GF-D8 (cell line): ENCODE results near the gene ADAMTS14.
"Not testable (repeated sequence)": the region's sequence is repeated elsewhere in the genome, so short reads cannot be mapped to it uniquely, and the experiment has no call there.

Experiments
- DNase-seq: peaks from one replicate; lab custom pipeline; 2025; lab: John Stamatoyannopoulos, UW

Gene ADAMTS14, protein sequence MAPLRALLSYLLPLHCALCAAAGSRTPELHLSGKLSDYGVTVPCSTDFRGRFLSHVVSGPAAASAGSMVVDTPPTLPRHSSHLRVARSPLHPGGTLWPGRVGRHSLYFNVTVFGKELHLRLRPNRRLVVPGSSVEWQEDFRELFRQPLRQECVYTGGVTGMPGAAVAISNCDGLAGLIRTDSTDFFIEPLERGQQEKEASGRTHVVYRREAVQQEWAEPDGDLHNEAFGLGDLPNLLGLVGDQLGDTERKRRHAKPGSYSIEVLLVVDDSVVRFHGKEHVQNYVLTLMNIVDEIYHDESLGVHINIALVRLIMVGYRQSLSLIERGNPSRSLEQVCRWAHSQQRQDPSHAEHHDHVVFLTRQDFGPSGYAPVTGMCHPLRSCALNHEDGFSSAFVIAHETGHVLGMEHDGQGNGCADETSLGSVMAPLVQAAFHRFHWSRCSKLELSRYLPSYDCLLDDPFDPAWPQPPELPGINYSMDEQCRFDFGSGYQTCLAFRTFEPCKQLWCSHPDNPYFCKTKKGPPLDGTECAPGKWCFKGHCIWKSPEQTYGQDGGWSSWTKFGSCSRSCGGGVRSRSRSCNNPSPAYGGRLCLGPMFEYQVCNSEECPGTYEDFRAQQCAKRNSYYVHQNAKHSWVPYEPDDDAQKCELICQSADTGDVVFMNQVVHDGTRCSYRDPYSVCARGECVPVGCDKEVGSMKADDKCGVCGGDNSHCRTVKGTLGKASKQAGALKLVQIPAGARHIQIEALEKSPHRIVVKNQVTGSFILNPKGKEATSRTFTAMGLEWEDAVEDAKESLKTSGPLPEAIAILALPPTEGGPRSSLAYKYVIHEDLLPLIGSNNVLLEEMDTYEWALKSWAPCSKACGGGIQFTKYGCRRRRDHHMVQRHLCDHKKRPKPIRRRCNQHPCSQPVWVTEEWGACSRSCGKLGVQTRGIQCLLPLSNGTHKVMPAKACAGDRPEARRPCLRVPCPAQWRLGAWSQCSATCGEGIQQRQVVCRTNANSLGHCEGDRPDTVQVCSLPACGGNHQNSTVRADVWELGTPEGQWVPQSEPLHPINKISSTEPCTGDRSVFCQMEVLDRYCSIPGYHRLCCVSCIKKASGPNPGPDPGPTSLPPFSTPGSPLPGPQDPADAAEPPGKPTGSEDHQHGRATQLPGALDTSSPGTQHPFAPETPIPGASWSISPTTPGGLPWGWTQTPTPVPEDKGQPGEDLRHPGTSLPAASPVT

DNA sequence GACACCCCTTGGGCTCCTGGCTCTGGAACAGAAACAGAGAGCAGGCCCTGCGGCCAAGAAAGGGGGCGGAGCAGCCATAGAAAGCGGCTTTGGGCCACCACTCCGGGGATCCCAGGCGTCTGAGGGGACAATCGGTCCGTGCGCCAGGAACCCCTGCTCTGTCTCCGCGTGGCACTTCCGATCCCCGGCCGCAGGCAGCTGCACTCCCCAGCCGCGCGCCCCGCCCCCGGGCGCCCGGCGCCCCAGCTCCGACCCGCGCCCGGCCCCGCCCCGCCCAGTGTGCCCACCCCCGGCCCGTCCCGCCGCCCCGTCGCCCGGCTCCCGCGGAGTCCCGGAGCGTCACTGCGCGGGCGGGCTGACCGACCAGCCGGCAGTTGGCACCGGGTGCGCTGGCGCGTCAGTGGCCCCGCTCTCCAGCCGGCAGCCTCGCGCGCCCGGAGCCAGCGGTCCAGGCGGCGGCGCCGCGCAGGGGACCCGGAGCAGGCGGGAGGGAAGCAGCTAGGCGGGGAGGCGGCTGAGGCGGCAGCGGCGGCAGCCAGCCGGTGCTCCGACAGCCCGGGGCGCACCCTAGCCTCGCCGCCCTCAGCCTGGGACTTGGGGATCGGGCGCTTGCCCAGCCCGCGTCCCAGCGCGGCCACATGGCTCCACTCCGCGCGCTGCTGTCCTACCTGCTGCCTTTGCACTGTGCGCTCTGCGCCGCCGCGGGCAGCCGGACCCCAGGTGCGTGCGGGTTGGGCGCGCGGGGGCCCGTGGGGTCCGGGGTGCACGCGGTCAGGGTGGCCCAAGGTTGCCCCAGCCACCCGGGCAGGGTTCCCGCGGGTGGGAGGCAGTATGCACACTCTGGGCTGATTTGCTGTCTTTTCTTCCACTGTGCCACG is at the start of gene ADAMTS14:
Gene ADAMTS14 (plus strand): TSS at position 342 of the 878 bp plus-strand sequence. CDS start 297 bp downstream, at position 639.
- DNase-seq, result peak; percentile 58

DNA sequence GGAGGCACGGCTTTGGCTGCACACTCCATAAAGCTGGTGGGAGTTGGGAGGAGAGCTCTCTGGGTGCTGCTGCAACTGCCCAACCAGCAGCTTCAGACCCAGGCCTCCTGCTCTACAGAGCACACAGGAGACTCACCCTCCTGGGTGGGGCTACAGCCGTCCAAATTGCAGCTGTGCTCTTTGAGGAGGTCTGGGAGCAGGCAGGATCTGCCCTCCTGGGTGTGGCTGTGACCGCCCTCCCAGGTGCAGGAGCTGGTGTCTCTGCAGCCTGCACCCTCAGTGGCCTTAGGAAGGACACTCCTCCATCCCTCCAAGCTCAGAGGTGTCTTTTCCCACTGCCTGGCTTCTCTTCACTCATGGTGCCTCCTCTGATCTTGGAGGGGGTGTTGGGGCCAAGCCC is 49.8 kb upstream of the ADAMTS14 start:
- no peak for DNase-seq

DNA sequence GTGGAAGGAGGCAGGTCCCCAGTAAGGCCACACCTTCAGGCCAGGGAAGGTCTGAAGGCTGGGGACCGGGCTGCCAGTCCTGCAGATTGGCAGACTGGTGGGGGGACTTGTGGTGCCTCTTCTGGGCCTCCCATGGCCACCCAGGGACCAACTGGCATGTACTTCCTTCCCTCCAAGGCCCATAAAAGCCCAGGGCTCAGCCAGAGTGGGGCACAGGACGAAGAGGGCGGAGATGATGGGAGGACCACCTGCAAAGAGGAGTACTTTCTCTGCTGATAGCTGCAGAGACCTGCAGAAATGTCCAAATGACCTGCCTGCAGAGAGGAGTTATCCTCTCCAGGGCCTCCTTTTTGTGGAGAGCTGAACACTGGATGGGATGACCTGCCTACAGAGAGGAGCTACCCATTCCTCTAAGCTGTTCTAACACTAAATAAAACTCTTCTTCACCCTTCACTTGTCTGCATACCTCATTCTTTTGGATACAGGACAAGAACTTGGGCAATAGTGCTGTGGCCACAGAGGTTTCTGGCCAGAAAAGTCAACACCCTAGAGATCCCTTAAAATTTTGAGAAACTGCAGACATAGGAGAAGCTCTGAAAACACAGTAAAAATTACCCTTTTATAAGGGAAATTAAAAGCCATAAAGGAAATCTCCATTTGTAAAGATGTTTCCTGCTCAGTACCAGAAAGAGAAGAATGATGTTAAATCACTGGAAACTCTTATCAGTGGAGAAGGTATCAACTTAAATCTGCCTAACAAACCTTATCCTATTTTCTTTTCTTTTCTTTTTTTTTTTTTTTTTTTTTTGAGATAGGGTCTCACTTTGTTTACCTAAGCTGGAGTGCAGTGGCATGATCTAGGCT is 49.1 kb upstream of the ADAMTS14 start:
- DNase-seq, result no peak

DNA sequence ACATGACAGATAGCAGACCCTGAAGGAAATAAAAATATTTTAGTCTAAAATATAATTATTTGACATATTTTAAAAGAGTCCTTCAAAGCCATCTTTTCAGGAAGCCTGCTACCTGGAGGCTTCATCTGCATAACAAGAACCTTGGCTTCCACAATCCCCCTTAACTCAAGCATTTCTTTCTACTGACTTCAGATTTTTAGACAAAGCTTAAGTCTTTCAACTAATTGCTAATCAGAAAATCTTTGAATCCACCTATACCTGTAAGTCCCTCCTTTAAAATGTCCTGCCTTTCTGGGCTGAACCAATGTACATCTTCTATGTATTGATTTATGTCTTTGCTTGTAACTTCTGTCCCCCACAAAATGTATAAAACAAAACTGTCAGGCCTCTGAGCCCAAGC is 46.2 kb upstream of the ADAMTS14 start:
- DNase-seq, result no peak

DNA sequence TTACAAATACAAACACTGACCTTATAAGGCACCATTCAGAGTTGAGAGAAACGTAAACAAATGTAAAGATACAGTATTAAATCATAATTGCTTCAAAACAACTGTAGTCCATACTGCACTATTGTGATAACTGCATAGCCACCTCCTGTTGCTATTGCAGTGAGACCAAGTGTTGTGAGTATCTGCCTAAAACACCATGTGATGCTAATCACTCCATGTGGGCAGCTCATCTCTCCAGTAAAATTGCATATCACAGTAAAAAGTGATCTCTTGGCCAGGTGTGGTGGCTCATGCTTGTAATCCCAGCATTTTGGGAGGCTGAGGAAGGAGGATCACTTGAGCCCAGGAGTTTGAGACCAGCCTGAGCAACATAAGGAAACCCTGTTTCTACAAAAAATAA is 43.0 kb upstream of the ADAMTS14 start:
- no peak for DNase-seq

DNA sequence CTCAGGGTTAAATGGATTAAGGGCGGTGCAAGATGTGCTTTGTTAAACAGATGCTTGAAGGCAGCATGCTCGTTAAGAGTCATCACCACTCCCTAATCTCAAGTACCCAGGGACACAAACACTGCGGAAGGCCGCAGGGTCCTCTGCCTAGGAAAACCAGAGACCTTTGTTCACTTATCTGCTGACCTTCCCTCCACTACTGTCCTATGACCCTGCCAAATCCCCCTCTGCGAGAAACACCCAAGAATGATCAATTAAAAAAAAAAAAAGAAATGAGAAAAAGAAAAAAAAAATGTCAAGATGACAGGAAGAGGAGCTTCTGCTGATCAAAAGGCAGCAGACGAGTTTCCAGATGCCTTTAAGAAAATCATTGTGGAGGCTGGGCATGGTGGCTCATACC is 40.6 kb upstream of the ADAMTS14 start:
- DNase-seq, result not testable (repeated sequence)

DNA sequence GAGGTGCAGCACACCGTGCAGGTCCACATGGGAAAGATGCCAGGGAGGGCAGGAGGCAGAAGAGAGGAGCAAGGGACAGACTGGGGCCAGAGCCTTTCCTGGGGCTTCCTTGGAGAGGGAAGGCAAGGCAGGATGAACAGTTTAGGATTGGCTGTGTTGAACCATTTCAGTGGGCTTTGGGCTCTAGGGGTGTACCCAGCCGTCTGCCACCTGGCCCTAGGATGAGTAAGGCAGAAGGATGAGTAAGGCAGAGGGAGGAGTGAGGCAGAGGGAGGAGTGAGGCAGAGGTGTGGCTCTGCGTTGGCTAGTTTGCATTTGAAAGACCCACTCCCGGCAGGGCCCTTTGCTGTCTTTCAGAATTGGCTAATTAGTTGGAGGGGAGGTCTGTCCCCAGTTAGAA is 38.3 kb upstream of the ADAMTS14 start:
- no peak for DNase-seq

DNA sequence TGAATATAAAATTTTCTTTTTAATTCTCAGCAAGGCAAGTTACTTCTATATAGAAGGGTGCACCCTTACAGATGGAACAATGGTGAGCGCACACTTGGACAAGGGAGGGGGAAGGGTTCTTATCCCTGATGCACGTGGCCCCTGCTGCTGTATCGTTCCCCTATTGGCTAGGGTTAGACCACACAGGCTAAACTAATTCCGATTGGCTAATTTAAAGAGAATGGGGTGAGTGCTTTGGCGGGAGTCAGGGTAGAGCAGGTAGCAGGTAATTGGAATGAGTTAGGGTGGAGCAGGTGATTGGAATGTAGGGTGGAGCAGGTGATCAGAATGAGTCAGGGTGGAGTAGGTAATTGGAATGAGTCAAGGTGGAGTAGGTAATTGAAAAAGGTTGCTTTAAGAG is 37.8 kb upstream of the ADAMTS14 start:
- DNase-seq, result not testable (repeated sequence)

DNA sequence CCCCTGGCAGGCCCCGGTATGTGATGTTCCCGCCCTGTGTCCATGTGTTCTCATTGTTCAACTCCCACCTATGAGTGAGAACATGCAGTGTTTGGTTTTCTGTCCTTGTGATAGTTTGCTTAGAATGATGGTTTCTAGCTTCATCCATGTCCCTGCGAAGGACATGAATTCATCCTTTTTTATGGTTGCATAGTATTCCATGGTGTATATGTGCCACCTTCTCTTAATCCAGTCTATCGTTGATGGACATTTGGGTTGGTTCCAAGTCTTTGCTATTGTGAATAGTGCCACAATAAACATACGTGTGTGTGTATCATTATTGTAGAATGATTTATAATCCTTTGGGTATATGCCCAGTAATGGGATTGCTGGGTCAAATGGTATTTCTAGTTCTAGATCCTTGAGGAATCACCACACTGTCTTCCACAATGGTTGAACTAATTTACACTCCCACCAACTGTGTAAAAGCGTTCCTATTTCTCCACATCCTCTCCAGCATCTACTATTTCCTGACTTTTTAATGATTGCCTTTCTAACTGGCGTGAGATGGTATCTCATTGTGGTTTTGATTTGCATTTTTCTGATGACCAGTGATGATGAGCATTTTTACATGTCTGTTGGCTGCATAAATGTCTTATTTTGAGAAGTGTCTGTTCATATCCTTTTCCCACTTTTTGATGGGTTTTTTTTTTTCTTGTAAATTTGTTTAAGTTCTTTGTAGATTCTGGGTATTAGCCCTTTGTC is 32.5 kb upstream of the ADAMTS14 start:
- peak; percentile 19 for DNase-seq

DNA sequence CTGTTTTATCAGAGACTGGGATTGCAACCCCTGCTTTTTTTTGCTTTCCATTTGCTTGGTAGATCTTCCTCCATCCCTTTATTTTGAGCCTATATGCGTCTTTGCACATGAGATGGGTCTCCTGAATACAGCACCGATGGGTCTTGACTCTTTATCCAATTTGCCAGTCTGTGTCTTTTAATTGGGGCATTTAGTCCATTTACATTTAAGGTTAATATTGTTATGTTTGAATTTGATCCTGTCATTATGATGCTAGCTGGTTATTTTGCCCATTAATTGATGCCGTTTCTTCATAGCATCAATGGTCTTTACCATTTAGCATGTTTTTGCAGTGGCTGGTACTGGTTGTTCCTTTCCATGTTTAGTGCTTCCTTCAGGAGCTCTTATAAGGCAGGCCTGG is 29.0 kb upstream of the ADAMTS14 start:
- not testable (repeated sequence) for DNase-seq

DNA sequence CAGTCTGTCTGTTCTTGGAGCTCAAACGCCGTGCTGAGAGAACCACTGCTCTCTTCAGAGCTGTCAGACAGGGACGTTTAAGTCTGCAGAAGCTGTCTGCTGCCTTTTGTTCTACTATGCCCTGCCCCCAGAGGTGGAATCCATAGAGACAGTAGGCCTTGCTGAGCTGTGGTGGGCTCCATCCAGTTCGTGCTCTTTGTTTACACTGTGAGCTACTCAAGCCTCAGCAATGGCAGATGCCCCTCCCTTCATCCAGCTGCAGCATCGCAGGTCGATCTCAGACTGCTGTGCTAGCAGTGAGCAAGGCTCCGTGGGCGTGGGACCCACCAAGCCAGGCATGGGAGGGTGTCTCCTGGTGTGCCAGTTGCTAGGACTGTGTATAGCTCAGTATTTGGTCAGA is 27.3 kb upstream of the ADAMTS14 start:
- DNase-seq, result not testable (repeated sequence)

DNA sequence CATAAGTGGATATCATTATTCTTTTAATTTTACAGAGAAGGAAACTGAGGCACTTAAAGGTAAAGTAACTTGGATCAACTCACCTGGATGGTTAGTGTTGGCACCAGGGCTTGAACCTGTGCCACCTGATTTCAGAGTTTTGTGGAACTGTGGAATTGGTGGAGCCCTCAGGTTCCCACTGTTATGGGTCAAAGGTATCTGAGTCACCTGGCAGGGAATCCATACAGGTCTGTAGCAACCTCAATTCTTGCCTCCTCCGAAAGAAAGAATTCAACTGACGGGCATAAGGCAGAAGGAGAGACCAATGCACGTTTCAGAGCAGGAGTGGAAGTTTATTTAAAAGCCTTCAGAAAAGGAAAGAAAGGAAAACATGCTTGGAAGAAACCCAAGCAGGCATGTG is 25.2 kb upstream of the ADAMTS14 start:
- DNase-seq, result no peak

DNA sequence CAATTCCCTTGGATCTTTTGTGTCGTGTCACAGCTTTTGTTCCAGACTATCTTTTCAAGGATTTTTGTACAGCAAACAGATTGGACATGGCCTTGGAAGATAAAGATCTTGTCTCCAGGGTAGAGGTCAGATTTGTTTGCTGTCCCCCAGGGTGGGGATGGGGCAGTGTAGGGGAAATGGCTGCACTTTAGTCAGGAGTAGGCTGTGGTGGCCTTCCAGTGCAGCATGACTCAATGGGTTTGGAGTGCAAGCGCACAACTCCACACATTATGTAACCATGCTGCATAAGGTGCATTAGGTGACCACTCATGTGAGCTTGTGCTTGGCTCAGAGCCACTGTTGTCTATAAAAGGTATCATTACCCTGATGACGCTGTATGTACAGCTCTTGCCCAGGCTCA is 23.9 kb upstream of the ADAMTS14 start:
- DNase-seq, result no peak

DNA sequence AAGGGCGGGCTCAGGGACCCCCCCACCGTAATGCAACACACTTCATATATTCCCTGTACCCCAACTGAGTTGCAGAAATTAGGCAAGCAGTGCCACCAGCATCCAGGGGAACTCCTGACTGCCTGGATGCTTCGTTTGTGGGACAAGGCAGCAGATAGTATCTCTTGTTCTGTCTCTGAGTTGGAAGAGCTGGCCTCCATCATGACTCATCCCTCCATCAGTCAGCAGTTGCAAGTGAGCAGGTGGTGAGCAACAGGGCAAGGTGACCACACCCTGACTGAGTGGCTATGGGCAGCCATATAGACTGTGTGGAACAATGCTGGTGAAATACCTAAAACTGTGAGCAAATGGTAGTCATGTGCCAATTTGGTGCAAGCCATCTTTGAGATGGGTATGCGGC is 22.8 kb upstream of the ADAMTS14 start:
- no peak for DNase-seq

DNA sequence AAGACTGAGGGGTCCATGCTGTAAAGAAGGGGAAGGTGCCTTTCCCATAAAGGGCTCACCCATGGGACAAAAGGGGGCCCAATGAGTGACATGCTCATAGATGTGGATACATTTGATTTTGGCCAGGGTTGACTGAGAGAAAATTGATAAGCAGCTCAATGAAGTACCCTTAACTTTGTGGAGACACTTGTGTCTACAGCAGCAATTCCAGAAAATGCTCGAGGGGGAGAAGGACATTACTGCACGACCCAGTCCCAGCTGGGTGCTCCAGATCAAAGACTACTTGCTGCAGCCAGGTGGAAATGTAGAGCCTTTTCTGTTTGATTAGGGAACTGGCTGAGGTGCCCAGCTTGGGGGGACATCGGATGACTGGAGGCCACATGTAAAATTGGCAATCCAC is 22.2 kb upstream of the ADAMTS14 start:
- no peak for DNase-seq

DNA sequence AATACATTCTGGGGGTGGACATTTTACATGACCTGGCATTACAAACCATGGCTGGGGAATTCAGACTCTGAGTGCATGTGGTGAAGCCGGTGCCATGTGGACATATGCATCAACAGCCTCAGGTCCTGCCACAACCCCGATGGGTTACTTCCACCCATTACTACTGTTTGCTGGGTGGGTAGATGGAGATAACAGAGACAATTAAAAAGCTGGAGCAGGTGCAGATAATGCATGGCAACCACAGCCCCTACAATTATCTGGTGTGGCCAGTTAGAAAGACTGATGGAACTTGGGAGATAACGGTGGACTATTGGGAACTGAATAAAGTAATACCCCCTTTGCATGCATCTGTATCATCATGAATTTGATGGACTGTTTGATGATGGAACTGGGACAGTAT is 21.6 kb upstream of the ADAMTS14 start:
- no peak for DNase-seq

DNA sequence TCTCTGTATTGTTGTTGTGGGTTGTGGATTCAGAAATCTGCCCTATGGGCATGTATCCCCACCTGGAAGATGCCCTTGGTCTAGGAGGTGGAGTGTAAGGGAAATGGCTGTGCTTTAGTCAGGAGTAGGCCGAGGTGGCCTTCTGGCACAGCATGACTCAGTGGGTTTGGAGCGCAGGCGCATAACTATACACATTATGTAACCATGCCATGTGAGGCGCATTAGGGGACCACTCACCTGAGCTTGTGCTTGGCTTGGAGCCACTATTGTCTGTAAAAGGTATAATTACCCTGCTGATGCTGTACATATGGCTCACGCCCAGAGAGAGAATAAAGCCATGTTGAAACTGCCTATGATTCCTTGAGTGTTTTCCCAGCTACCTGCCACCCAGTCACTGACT is 20.6 kb upstream of the ADAMTS14 start:
- no peak for DNase-seq

DNA sequence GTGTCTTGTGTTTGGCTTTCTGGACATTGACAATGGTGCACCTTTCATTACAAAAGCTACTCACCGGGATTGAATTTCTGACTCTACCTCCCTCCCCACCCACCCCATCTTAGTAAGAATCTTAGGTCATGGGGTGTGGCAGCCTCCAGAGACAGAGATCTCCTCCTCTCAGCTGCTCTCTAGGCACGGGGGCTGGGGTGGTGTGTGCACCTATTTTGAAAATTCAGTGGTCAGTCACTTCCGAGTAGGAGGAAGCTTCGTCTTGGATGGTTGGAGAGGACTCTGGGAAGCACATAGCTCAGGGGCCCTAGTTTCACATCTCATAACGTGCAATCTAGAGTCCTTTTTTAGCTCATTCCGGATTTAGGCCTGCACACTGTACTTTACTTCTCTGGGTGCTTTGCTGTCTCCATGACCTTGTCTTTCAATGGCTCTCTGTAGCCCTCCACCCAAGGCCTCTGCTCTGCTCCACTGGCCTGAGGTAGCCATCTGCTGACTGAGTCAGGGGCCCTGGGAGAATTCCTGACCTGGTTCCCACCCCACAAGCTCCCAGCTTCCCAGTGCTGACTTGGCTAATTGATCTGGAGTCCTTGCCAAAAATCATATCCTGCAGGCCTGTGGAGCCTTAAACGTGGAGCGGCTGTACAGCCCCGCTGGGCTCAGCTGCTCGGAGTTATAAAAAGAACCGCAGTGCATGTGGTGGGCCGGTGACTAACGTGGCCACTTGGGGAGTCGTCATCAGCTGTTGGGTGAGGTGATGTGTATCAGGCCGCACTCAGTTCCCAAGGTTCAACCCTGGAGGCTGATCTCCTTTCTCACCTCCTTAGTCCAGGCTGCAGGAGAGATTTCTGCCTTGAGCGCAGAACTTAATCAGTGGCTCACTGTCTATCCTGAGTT is 19.3 kb upstream of the ADAMTS14 start:
- DNase-seq, result no peak

DNA sequence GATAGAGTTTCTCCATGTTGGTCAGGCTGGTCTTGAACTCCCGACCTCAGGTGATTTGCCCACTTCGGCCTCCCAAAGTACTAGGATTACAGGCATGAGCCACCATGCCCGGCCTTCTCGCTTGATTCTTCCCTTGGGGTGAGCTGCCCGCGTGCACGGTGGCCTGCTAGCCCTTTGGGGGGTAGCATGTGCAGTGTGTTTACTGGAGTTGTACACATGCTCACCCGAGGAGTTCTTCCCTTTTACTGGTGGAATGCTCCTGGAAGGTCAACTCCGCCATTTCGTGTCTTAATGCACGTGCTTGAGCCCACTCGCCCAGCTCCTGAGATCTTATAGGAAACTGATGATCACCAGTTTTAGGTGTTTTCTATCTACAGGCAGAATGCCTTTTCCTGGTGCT is 17.0 kb upstream of the ADAMTS14 start:
- DNase-seq, result no peak
